ENCODE data around the gene OR2K2. TPM values are rescaled to one million over a fixed set of nuclear protein-coding genes. Genes with fewer than 3 reads are reported as not detected.

The OR2K2 gene
- total and polyA plus RNA-seq, 2 experiments from 2014 or later, result not detected

DNA sequence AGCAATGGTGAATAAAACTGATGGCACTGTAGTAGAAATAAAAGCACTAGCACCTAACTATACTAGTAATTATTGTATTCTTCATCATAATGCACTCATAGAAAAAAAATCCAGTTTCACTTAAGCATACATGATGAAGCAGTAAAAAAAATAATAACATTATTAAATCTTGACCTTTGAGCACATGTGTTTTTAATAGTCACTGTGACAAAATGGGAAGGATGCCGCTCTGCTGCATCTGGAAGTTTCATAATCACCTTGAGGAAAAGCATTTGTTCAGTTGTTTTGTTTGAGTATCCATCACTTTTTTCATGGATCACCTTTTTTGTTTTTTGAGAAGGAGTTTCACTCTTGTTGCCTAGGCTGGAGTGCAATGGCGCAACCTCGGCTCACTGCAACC lies 13.2 kb downstream of the OR2K2 start:
- no peaks in the 10 kb centered on the region for H3K36me3 Mint-ChIP-seq (ENCODE audit: low read depth)
- no peak overlapping the region for H3K27ac Mint-ChIP-seq
- Histone ChIP-seq H3K27me3 (ENCODE audit: insufficient read depth) (no peaks in the 10 kb centered on the region), H3K9me2 (ENCODE audit: insufficient read depth) (no peaks in the 10 kb centered on the region), H3K79me2 (replicated peaks; ENCODE audit: insufficient read depth) (no peaks in the 10 kb centered on the region), H3K4me3 (no peak overlapping the region), H3F3A (replicated peaks; ENCODE audit: low read depth) (no peaks in the 10 kb centered on the region), H4K20me1 (replicated peaks; ENCODE audit: insufficient read depth) (no peaks in the 10 kb centered on the region), H3K4me2 (no peak overlapping the region), H2AFZ (no peak overlapping the region), H3K36me3 (ENCODE audit: insufficient read depth) (no peaks in the 10 kb centered on the region), H3K4me1 (ENCODE audit: insufficient read depth) (no peaks in the 10 kb centered on the region), H3K27ac (ENCODE audit: low read depth) (no peak overlapping the region)
- H3K4me3 Mint-ChIP-seq, result no peak overlapping the region
- ATAC-seq, result no peak
- peaks cover 7% of the 10 kb centered on the region; the same call in 1 of the 3 replicates for H3K9me3 Mint-ChIP-seq
- no peaks in the 10 kb centered on the region for H3K4me1 Mint-ChIP-seq
- peaks cover 2% of the 10 kb centered on the region for H3K27me3 Mint-ChIP-seq (ENCODE audit: insufficient read depth, low read depth, poor library complexity)
- no peak for DNase-seq (ENCODE audit: low spot score)
- no peak for TF ChIP-seq STAT1 (IDR thresholded peaks at IDR 0.05; ENCODE audit: unreplicated experiment)
- TF ChIP-seq ZNF331 (CRISPR knock-in tag; IDR thresholded peaks at IDR 0.05; ENCODE audit: low read depth), result no peak
- TF ChIP-seq, protein P1, sequence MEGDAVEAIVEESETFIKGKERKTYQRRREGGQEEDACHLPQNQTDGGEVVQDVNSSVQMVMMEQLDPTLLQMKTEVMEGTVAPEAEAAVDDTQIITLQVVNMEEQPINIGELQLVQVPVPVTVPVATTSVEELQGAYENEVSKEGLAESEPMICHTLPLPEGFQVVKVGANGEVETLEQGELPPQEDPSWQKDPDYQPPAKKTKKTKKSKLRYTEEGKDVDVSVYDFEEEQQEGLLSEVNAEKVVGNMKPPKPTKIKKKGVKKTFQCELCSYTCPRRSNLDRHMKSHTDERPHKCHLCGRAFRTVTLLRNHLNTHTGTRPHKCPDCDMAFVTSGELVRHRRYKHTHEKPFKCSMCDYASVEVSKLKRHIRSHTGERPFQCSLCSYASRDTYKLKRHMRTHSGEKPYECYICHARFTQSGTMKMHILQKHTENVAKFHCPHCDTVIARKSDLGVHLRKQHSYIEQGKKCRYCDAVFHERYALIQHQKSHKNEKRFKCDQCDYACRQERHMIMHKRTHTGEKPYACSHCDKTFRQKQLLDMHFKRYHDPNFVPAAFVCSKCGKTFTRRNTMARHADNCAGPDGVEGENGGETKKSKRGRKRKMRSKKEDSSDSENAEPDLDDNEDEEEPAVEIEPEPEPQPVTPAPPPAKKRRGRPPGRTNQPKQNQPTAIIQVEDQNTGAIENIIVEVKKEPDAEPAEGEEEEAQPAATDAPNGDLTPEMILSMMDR (conservative IDR thresholded peaks at IDR 0.05; ENCODE audit: low read depth in 2 of 2), result no peak
- no peak for TF ChIP-seq EZH2 (IDR thresholded peaks at IDR 0.05; ENCODE audit: low read depth, unreplicated experiment)
- no peak for TF ChIP-seq ZNF114 (CRISPR knock-in tag; IDR thresholded peaks at IDR 0.05)
- no peak for TF ChIP-seq POLR2AphosphoS5 (IDR thresholded peaks at IDR 0.05; ENCODE audit: low read depth)
- no peak for TF ChIP-seq JUNB (IDR thresholded peaks at IDR 0.05; ENCODE audit: unreplicated experiment)
- TF ChIP-seq, protein P2, sequence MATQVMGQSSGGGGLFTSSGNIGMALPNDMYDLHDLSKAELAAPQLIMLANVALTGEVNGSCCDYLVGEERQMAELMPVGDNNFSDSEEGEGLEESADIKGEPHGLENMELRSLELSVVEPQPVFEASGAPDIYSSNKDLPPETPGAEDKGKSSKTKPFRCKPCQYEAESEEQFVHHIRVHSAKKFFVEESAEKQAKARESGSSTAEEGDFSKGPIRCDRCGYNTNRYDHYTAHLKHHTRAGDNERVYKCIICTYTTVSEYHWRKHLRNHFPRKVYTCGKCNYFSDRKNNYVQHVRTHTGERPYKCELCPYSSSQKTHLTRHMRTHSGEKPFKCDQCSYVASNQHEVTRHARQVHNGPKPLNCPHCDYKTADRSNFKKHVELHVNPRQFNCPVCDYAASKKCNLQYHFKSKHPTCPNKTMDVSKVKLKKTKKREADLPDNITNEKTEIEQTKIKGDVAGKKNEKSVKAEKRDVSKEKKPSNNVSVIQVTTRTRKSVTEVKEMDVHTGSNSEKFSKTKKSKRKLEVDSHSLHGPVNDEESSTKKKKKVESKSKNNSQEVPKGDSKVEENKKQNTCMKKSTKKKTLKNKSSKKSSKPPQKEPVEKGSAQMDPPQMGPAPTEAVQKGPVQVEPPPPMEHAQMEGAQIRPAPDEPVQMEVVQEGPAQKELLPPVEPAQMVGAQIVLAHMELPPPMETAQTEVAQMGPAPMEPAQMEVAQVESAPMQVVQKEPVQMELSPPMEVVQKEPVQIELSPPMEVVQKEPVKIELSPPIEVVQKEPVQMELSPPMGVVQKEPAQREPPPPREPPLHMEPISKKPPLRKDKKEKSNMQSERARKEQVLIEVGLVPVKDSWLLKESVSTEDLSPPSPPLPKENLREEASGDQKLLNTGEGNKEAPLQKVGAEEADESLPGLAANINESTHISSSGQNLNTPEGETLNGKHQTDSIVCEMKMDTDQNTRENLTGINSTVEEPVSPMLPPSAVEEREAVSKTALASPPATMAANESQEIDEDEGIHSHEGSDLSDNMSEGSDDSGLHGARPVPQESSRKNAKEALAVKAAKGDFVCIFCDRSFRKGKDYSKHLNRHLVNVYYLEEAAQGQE (IDR thresholded peaks at IDR 0.05; ENCODE audit: unreplicated experiment), result no peak
- TF ChIP-seq EZH2phosphoT487 (IDR thresholded peaks at IDR 0.05; ENCODE audit: unreplicated experiment), result no peak
- TF ChIP-seq, protein P3, sequence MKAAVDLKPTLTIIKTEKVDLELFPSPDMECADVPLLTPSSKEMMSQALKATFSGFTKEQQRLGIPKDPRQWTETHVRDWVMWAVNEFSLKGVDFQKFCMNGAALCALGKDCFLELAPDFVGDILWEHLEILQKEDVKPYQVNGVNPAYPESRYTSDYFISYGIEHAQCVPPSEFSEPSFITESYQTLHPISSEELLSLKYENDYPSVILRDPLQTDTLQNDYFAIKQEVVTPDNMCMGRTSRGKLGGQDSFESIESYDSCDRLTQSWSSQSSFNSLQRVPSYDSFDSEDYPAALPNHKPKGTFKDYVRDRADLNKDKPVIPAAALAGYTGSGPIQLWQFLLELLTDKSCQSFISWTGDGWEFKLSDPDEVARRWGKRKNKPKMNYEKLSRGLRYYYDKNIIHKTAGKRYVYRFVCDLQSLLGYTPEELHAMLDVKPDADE (IDR thresholded peaks at IDR 0.05), result no peak
- no peak for TF ChIP-seq NANOG (IDR thresholded peaks at IDR 0.05; ENCODE audit: borderline replicate concordance)
- no peak for TF ChIP-seq CREB1 (CRISPR knock-in tag; IDR thresholded peaks at IDR 0.05; ENCODE audit: low read depth)
- TF ChIP-seq, protein P4, sequence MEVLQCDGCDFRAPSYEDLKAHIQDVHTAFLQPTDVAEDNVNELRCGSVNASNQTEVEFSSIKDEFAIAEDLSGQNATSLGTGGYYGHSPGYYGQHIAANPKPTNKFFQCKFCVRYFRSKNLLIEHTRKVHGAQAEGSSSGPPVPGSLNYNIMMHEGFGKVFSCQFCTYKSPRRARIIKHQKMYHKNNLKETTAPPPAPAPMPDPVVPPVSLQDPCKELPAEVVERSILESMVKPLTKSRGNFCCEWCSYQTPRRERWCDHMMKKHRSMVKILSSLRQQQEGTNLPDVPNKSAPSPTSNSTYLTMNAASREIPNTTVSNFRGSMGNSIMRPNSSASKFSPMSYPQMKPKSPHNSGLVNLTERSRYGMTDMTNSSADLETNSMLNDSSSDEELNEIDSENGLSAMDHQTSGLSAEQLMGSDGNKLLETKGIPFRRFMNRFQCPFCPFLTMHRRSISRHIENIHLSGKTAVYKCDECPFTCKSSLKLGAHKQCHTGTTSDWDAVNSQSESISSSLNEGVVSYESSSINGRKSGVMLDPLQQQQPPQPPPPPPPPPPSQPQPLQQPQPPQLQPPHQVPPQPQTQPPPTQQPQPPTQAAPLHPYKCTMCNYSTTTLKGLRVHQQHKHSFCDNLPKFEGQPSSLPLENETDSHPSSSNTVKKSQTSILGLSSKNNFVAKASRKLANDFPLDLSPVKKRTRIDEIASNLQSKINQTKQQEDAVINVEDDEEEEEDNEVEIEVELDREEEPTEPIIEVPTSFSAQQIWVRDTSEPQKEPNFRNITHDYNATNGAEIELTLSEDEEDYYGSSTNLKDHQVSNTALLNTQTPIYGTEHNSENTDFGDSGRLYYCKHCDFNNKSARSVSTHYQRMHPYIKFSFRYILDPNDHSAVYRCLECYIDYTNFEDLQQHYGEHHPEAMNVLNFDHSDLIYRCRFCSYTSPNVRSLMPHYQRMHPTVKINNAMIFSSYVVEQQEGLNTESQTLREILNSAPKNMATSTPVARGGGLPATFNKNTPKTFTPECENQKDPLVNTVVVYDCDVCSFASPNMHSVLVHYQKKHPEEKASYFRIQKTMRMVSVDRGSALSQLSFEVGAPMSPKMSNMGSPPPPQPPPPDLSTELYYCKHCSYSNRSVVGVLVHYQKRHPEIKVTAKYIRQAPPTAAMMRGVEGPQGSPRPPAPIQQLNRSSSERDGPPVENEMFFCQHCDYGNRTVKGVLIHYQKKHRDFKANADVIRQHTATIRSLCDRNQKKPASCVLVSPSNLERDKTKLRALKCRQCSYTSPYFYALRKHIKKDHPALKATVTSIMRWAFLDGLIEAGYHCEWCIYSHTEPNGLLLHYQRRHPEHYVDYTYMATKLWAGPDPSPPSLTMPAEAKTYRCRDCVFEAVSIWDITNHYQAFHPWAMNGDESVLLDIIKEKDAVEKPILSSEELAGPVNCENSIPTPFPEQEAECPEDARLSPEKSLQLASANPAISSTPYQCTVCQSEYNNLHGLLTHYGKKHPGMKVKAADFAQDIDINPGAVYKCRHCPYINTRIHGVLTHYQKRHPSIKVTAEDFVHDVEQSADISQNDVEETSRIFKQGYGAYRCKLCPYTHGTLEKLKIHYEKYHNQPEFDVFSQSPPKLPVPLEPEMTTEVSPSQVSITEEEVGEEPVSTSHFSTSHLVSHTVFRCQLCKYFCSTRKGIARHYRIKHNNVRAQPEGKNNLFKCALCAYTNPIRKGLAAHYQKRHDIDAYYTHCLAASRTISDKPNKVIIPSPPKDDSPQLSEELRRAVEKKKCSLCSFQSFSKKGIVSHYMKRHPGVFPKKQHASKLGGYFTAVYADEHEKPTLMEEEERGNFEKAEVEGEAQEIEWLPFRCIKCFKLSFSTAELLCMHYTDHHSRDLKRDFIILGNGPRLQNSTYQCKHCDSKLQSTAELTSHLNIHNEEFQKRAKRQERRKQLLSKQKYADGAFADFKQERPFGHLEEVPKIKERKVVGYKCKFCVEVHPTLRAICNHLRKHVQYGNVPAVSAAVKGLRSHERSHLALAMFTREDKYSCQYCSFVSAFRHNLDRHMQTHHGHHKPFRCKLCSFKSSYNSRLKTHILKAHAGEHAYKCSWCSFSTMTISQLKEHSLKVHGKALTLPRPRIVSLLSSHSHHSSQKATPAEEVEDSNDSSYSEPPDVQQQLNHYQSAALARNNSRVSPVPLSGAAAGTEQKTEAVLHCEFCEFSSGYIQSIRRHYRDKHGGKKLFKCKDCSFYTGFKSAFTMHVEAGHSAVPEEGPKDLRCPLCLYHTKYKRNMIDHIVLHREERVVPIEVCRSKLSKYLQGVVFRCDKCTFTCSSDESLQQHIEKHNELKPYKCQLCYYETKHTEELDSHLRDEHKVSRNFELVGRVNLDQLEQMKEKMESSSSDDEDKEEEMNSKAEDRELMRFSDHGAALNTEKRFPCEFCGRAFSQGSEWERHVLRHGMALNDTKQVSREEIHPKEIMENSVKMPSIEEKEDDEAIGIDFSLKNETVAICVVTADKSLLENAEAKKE (CRISPR knock-in tag; IDR thresholded peaks at IDR 0.05), result no peak

Data from GM23338 (cell line).